ENCODE measurements around the gene MKKS. TPM values are rescaled to one million over a fixed set of nuclear protein-coding genes. Genes with fewer than 3 reads are reported as not detected.

Gene MKKS
- total and polyA plus RNA-seq, 8 donors = 13.8 to 30.2 (median 24.6) TPM

DNA sequence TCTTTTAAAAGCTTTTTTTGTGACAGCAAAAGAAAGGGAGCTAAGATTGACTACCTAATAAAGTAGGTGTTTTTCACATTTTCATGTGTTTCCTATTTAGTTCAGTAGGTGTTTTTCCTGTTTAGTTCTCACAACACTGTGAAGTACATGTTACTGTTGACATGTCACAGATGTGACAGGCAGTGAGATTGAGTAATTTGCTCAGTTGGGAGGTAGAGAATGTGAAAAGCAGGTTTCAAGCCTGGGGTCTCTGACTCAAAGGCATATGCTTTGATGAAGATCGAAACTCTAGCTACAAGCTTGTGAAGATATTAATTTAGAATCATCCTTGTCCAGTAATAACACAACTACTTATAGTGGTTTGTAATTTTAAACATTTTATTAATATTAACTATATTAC, 44.2 kb upstream of the MKKS start:
- ATAC-seq = no peak
- Histone ChIP-seq H3K4me1 (peaks cover 0 to 33% of the 10 kb centered on the region in 2 donors), H3K9me3 (no peaks in the 10 kb centered on the region), H3K36me3 (no peaks in the 10 kb centered on the region), H3K27ac (no peak overlapping the region), H3K27me3 (no peaks in the 10 kb centered on the region), H3K4me3 (no peak overlapping the region)
- DNase-seq = no peak
- TF ChIP-seq, protein P1, sequence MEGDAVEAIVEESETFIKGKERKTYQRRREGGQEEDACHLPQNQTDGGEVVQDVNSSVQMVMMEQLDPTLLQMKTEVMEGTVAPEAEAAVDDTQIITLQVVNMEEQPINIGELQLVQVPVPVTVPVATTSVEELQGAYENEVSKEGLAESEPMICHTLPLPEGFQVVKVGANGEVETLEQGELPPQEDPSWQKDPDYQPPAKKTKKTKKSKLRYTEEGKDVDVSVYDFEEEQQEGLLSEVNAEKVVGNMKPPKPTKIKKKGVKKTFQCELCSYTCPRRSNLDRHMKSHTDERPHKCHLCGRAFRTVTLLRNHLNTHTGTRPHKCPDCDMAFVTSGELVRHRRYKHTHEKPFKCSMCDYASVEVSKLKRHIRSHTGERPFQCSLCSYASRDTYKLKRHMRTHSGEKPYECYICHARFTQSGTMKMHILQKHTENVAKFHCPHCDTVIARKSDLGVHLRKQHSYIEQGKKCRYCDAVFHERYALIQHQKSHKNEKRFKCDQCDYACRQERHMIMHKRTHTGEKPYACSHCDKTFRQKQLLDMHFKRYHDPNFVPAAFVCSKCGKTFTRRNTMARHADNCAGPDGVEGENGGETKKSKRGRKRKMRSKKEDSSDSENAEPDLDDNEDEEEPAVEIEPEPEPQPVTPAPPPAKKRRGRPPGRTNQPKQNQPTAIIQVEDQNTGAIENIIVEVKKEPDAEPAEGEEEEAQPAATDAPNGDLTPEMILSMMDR (IDR thresholded peaks at IDR 0.05) = no peak
- intact Hi-C loops (cut with DNase I) = no loop called here

- Histone ChIP-seq H3K4me3 (no peak overlapping the region), H3K4me1 (peaks cover 0 to 33% of the 10 kb centered on the region in 2 donors), H3K9me3 (no peaks in the 10 kb centered on the region), H3K27me3 (no peaks in the 10 kb centered on the region), H3K27ac (peak overlapping the region in 1 of 2 donors; percentile 77), H3K36me3 (no peaks in the 10 kb centered on the region)
- ATAC-seq (peak; percentile 55), DNase-seq (no peak)
- intact Hi-C loops (cut with DNase I) = no loop called here
- TF ChIP-seq, protein P1 (IDR thresholded peaks at IDR 0.05) = no peak
Observed at GRCh38 chr20:10476319-10476724, 42.3 kb upstream of the MKKS start.

- Histone ChIP-seq H3K27ac (peak overlapping the region in 1 of 2 donors; percentile 77), H3K4me3 (no peak overlapping the region), H3K36me3 (no peaks in the 10 kb centered on the region), H3K9me3 (no peaks in the 10 kb centered on the region), H3K4me1 (peaks cover 0 to 38% of the 10 kb centered on the region in 2 donors), H3K27me3 (no peaks in the 10 kb centered on the region)
- DNase-seq (no peak), ATAC-seq (peak; percentile 60)
- TF ChIP-seq, protein P1 (IDR thresholded peaks at IDR 0.05) = no peak
- intact Hi-C loops (cut with DNase I) = no loop called here
Observed at GRCh38 chr20:10475225-10475624, 41.2 kb upstream of the MKKS start.

DNA sequence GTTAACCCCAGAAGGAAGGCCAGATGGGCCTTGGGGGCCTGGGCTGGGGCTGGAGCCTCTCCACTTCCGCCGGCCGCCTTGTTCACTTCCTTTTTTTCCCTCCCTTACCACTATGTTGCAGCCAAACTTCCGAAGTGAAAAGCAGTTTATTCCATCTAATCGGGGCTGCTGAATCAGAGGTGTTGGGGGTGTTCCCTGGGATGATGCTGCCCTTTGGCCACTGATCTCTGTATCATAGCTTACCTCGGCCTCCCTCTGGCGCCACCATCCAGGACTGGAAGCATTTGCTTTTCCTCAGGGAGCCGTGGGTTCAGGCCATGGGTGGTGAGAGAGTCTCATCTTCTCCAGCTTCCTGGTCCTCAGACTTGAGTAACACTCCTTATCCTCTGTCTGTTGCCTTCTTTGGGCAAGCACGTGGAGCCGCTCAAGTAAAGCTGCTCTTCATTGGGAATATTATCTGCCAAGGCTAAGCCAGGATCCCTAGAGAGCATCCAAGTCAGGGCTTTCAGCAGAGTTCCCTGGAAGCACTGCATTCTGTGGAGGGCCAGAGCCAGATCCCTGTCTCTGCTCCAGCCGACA, 40.7 kb upstream of the MKKS start:
- Histone ChIP-seq H3K36me3 (no peaks in the 10 kb centered on the region), H3K4me3 (no peak overlapping the region), H3K27ac (peak overlapping the region in 1 of 2 donors; percentile 77), H3K27me3 (no peaks in the 10 kb centered on the region), H3K9me3 (no peaks in the 10 kb centered on the region), H3K4me1 (peaks cover 3 to 43% of the 10 kb centered on the region in 2 donors)
- TF ChIP-seq, protein P1 (IDR thresholded peaks at IDR 0.05) = no peak
- intact Hi-C loops (cut with DNase I) = no loop called here
- ATAC-seq (peak; percentile 20), DNase-seq (peak in 2 of 4 donors; percentile 40 to 87)

DNA sequence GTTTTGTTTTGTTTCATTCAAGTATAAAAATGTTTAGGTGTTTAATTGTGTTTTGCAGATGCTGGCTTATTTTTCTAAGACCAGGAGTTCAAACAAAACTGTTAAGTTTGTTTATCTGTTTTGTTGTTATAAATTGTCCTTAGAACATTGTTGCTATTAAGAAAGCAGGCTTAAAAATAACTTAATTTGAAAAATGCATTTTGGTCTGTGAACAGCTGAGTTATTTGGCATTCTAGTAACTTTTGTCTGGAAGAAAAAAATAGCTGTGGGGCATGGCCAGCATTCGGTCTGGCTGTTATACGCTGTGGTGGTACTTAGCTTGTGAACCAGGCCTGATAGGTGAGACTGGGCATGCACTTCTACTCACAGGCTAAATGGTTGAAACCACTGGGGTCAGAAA, 38.8 kb upstream of the MKKS start:
- Histone ChIP-seq H3K4me3 (no peak overlapping the region), H3K27me3 (no peaks in the 10 kb centered on the region), H3K4me1 (peaks cover 5 to 61% of the 10 kb centered on the region in 2 donors), H3K27ac (no peak overlapping the region), H3K9me3 (no peaks in the 10 kb centered on the region), H3K36me3 (no peaks in the 10 kb centered on the region)
- TF ChIP-seq, protein P1 (IDR thresholded peaks at IDR 0.05) = no peak
- DNase-seq (no peak), ATAC-seq (no peak)
- intact Hi-C loops (cut with DNase I) = no loop called here
